Activated CD8-positive, alpha-beta T cell treated with anti-CD3 and anti-CD28 coated beads, Interleukin-2, amount 10 ng/mL, durations not matched to agents 7 days and 5 days (primary cell): ENCODE results near the gene MIF4GD. TPM values are rescaled to one million over a fixed set of nuclear protein-coding genes. Genes with fewer than 3 reads are reported as not detected.
"Not testable (repeated sequence)": the region's sequence is repeated elsewhere in the genome, so short reads cannot be mapped to it uniquely, and the experiment has no call there.

Experiments used
- ATAC-seq: fragments of 150-1000 bp; cut with Tn5 transposase; one replicate; pipeline ENCODE4 v1.10.0; 2021; ENCODE audit warnings: moderate library complexity
- CTCF ChIA-PET: fragments of 350-600 bp; sonication (Branson Sonifier 250); formaldehyde crosslinking; loops from one replicate; lab custom pipeline; 2021; ENCODE audit warnings: antibody characterized with exemption; lab: Charles Lee
- POLR2A ChIA-PET: fragments of 350-600 bp; sonication (Branson Sonifier 250); formaldehyde crosslinking; loops from one replicate; lab custom pipeline; 2021; ENCODE audit warnings: antibody characterized with exemption; lab: Charles Lee
- DNase-seq: peaks from one replicate; pipeline ENCODE4 v3.0.0-alpha.2; 2020
- H3K27ac Mint-ChIP-seq: one replicate; pipeline ENCODE4 v1.8.0; 2021; ENCODE audit warnings: mild to moderate bottlenecking, mixed read lengths
- H3K27me3 Mint-ChIP-seq: one replicate; pipeline ENCODE4 v1.8.0; 2021; ENCODE audit warnings: low read depth, mixed read lengths
- H3K36me3 Mint-ChIP-seq: one replicate; pipeline ENCODE4 v1.8.0; 2021; ENCODE audit warnings: low read depth, mixed read lengths
- H3K4me1 Mint-ChIP-seq: one replicate; pipeline ENCODE4 v1.8.0; 2021; ENCODE audit warnings: low read depth, mixed read lengths
- H3K4me3 Mint-ChIP-seq: one replicate; pipeline ENCODE4 v1.8.0; 2021; ENCODE audit warnings: mild to moderate bottlenecking, mixed read lengths
- H3K9me3 Mint-ChIP-seq: one replicate; pipeline ENCODE4 v1.8.0; 2022; ENCODE audit warnings: mixed read lengths; ENCODE audit not compliant: insufficient read depth
- total RNA-seq, 2 experiments: library from RNA; stranded (reverse); gene quantifications; one replicate each; pipeline ENCODE4 v1.2.3, GENCODE V29; 2021

The MIF4GD gene
- total RNA-seq, 2 experiments from 2014 or later: 52.1 to 56.3 TPM

DNA sequence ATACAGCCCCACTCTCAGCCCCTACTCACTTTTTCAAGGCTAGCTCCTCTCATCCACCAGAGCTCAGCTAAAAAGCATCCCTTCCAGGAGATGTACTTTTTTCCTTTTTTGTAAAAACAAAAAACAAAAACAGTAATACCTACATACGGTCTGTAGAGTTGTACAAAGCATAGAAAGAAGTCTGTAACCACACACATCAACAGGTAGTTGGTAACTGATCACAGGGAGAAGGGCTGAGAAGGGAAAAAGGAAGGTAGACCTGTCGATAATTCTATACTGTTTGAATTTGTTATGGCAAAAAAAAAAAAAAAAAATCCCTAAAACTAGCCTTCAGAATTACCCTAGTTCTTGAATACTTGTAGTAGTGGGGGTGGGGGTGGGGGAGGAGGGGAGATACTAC lies 17.3 kb upstream of the MIF4GD start:
- H3K36me3 Mint-ChIP-seq: peaks cover 31% of the 10 kb centered on the region
- H3K4me3 Mint-ChIP-seq: peak overlapping the region; percentile 97
- DNase-seq (no peak), ATAC-seq (no peak)
- peak overlapping the region; percentile 100 for H3K27ac Mint-ChIP-seq
- ChIA-PET CTCF (interaction anchor here (1.1 to 3.2 kb wide), 8 partner anchors 10 to 174 kb away, joined by 3 to 75 read pairs (median 8); partner anchors contain the start of gene MIF4GD), POLR2A (interaction anchor here (0.9 to 3.8 kb wide), 17 partner anchors 8 to 379 kb away, joined by 3 to 76 read pairs (median 6); partner anchors contain the start of genes GGA3, GRB2, MIF4GD and MRPS7)
- no peaks in the 10 kb centered on the region for H3K27me3 Mint-ChIP-seq
- H3K4me1 Mint-ChIP-seq: peaks cover 27% of the 10 kb centered on the region
- no peaks in the 10 kb centered on the region for H3K9me3 Mint-ChIP-seq

DNA sequence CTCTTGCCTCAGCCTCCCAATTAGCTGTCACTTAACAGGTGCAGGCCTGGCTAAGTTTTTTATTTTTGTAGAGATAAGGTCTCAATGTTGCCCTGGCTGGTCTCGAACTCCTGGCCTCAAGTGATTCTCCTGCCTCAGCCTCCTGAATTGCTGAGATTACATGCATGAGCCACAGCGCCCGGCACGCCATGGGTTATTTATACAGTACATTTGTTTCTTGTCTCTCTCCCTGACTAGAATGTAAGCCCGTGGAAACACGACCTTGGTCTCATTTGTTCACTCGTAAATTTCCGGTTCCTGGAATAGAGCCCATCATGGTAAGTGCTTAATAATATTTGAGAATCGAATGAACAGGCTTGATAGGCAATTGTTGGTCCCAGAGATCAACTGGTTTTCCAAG lies 16.2 kb upstream of the MIF4GD start:
- Mint-ChIP-seq H3K27me3 (no peaks in the 10 kb centered on the region), H3K27ac (no peak overlapping the region), H3K36me3 (peaks cover 33% of the 10 kb centered on the region), H3K4me3 (peak overlapping the region; percentile 97), H3K4me1 (peaks cover 27% of the 10 kb centered on the region), H3K9me3 (no peaks in the 10 kb centered on the region)
- ATAC-seq (no peak), DNase-seq (no peak)
- ChIA-PET POLR2A (no interaction called here), CTCF (interaction anchor here (2.8 kb wide), 1 partner anchor 16 kb away, joined by 75 read pairs; the partner anchor contains the start of gene MIF4GD)

DNA sequence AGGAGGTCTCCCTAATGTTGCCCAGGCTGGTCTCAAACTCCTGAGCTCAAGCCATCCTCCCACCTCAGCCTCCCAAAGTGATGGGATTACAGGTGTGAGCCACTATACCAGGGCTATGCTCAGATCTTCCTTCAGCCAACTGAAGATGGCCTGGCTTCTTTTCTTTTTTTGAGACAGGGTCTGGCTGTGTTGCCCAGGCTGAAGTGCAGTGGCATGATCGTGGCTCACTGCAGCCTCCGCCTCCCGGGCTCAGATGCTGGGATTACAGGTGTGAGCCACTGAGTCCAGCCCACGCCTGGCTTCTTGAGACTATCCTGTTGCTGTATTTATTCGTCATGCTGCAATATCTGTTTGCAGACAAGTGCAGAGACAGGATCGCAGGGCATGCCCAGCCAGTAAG lies 14.1 kb upstream of the MIF4GD start:
- peaks cover 22% of the 10 kb centered on the region for H3K4me1 Mint-ChIP-seq
- no peak overlapping the region for H3K4me3 Mint-ChIP-seq
- H3K36me3 Mint-ChIP-seq: peaks cover 40% of the 10 kb centered on the region
- H3K9me3 Mint-ChIP-seq: no peaks in the 10 kb centered on the region
- no peaks in the 10 kb centered on the region for H3K27me3 Mint-ChIP-seq
- ChIA-PET CTCF (interaction anchor here (1.3 to 2.1 kb wide), 3 partner anchors 12 to 127 kb away, joined by 5 to 11 read pairs (median 6); partner anchors contain the start of gene MIF4GD), POLR2A (interaction anchor here (0.9 to 1.8 kb wide), 2 partner anchors 11 to 14 kb away, joined by 3 to 8 read pairs; partner anchors contain the start of gene MIF4GD)
- ATAC-seq: no peak
- no peak for DNase-seq
- H3K27ac Mint-ChIP-seq: no peak overlapping the region

DNA sequence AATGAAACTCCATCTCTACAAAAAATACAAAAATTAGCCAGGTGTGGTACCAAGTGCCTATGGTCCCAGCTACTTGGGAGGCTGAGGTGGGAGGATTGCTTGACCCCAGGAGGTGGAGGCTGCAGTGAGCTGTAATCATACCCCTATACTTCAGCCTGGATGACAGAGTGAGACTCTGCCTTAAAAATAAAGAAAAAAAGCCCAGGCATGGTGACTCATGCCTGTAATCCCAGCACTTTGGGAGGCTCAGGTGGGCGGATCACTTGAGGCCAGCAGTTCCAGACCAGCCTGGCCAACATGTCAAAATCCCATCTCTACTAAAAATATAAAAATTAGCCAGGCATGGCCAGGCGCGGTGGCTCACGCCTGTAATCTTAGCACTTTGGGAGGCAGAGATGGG lies 9.2 kb upstream of the MIF4GD start:
- not testable (repeated sequence) for H3K4me1 Mint-ChIP-seq, DNase-seq, H3K9me3 Mint-ChIP-seq, ATAC-seq, H3K27me3 Mint-ChIP-seq, H3K4me3 Mint-ChIP-seq, H3K27ac Mint-ChIP-seq
- peaks cover 29% of the 10 kb centered on the region for H3K36me3 Mint-ChIP-seq
- CTCF ChIA-PET: interaction anchor here (1.5 kb wide), 1 partner anchor 9 kb away, joined by 5 read pairs; the partner anchor contains the start of gene MIF4GD
- POLR2A ChIA-PET: interaction anchor here (1.3 kb wide), 1 partner anchor 9 kb away, joined by 5 read pairs; the partner anchor contains the start of gene SLC25A19

DNA sequence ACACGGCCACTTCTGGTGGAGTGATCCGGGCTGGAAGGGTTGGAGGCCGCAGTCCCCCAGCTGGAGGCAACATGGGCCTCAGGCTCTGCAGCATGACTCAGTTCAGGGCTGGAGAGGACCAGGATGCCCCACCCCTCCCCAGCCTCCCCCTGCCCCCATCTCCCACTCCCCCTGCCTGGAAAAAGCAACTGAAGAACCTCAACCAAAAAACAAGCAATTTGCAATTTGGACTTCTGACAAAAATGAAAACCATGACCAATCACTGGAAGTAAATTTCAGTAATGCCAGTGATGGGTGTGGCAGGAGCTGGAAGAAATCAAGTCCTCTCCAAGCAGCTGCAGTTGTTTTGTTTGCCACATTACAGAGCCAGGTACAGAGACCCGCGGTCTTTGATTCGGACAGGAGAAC lies 6.6 kb upstream of the MIF4GD start:
- Mint-ChIP-seq H3K27ac (no peak overlapping the region), H3K27me3 (no peaks in the 10 kb centered on the region), H3K9me3 (no peaks in the 10 kb centered on the region), H3K36me3 (peaks cover 34% of the 10 kb centered on the region), H3K4me1 (peaks cover 14% of the 10 kb centered on the region), H3K4me3 (no peak overlapping the region)
- no peak for DNase-seq
- CTCF ChIA-PET: interaction anchor here (2.0 kb wide), 1 partner anchor 12 kb away, joined by 6 read pairs; the partner anchor contains the start of gene SLC25A19
- no peak for ATAC-seq
- POLR2A ChIA-PET: interaction anchor here (0.8 to 0.9 kb wide), 2 partner anchors 11 to 16 kb away, joined by 3 read pairs; partner anchors contain the start of genes MRPS7 and SLC25A19

- no peak for DNase-seq
- peaks cover 28% of the 10 kb centered on the region for H3K36me3 Mint-ChIP-seq
- ChIA-PET CTCF (interaction anchor here (0.6 to 6.0 kb wide), 4 partner anchors 13 to 138 kb away, joined by 3 to 98 read pairs (median 5); partner anchors contain the start of genes GGA3, MRPS7 and SLC25A19), POLR2A (interaction anchor here (0.6 to 6.9 kb wide), 4 partner anchors 11 to 31 kb away, joined by 3 to 76 read pairs (median 3); partner anchors contain the start of genes MRPS7 and SLC25A19)
- peak overlapping the region; percentile 63 for H3K27ac Mint-ChIP-seq
- no peak overlapping the region for H3K4me3 Mint-ChIP-seq
- no peaks in the 10 kb centered on the region for H3K27me3 Mint-ChIP-seq
- peaks cover 31% of the 10 kb centered on the region for H3K4me1 Mint-ChIP-seq
- no peak for ATAC-seq
- no peaks in the 10 kb centered on the region for H3K9me3 Mint-ChIP-seq
These were observed 3.1 kb upstream of the MIF4GD start for GRCh38 chr17:75273977-75274708.

- POLR2A ChIA-PET: interaction anchor here (1.4 to 6.9 kb wide), 4 partner anchors 12 to 90 kb away, joined by 3 to 112 read pairs (median 42); partner anchors contain the start of genes GGA3, MRPS7, SLC25A19 and SUMO2
- H3K36me3 Mint-ChIP-seq: peaks cover 26% of the 10 kb centered on the region
- peak overlapping the region; percentile 81 for H3K4me3 Mint-ChIP-seq
- no peaks in the 10 kb centered on the region for H3K9me3 Mint-ChIP-seq
- ATAC-seq (no peak), DNase-seq (no peak)
- H3K27me3 Mint-ChIP-seq: no peaks in the 10 kb centered on the region
- CTCF ChIA-PET: interaction anchor here (0.9 to 6.0 kb wide), 6 partner anchors 12 to 139 kb away, joined by 3 to 98 read pairs (median 8); partner anchors contain the start of genes GGA3, MRPS7 and SLC25A19
- H3K4me1 Mint-ChIP-seq: peaks cover 35% of the 10 kb centered on the region
- peak overlapping the region; percentile 72 for H3K27ac Mint-ChIP-seq
These were observed 1.8 kb upstream of the MIF4GD start for GRCh38 chr17:75272848-75273184.

DNA sequence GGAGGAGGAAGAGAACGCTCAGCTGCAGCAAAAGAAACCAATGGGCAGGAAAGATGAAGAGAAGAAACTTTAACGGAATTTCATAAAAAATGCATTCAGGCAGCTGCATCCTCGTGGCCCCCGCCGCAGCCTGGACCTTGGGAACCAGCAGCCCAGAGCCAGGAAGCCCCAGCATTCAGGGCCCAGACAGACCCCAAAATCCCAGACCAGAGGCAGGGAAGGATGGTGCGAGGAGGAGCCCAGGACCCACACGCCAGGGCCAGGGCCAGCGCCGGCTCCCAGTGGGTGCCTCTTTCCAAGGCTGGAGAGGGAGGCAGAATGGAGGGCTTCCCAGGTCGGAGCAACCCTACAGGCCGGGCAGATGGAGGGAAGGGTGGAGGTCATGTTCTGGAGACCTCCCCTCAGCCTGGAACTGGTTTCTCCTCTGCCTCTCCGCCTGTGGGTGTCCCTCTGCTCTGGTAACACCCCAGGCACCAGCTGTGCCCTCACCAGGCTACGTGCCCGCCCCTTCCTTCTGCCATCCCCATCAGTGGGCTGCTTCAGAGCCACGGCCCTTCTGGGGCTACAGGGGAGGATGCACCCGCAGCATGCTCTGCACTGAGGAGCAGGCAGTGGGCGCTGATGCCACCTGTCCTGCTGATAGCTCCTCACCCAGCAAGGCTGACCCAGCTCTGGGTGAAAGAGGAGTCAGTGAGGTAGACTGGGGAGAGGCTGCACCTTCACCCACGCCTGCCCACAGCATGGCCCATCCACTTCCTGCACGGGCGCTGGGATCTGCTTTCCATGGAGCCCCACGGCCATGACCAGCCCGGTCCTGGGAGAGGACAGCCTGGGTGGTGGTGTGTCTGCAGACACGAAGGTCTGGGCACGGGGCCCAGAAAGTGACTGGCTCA lies 1.2 kb upstream of the MIF4GD start:
- Mint-ChIP-seq H3K4me1 (peaks cover 36% of the 10 kb centered on the region), H3K9me3 (no peaks in the 10 kb centered on the region), H3K4me3 (peak overlapping the region; percentile 81), H3K36me3 (peaks cover 23% of the 10 kb centered on the region), H3K27ac (peak overlapping the region; percentile 86), H3K27me3 (no peaks in the 10 kb centered on the region)
- DNase-seq (no peak), ATAC-seq (no peak)
- CTCF ChIA-PET: interaction anchor here (0.8 to 6.0 kb wide), 15 partner anchors 11 to 184 kb away, joined by 3 to 98 read pairs (median 8); partner anchors contain the start of genes GGA3, GRB2, MRPS7 and SLC25A19
- POLR2A ChIA-PET: interaction anchor here (1.6 to 6.9 kb wide), 5 partner anchors 11 to 140 kb away, joined by 7 to 112 read pairs (median 9); partner anchors contain the start of genes GGA3, MRPS7, SLC25A19 and SUMO2

DNA sequence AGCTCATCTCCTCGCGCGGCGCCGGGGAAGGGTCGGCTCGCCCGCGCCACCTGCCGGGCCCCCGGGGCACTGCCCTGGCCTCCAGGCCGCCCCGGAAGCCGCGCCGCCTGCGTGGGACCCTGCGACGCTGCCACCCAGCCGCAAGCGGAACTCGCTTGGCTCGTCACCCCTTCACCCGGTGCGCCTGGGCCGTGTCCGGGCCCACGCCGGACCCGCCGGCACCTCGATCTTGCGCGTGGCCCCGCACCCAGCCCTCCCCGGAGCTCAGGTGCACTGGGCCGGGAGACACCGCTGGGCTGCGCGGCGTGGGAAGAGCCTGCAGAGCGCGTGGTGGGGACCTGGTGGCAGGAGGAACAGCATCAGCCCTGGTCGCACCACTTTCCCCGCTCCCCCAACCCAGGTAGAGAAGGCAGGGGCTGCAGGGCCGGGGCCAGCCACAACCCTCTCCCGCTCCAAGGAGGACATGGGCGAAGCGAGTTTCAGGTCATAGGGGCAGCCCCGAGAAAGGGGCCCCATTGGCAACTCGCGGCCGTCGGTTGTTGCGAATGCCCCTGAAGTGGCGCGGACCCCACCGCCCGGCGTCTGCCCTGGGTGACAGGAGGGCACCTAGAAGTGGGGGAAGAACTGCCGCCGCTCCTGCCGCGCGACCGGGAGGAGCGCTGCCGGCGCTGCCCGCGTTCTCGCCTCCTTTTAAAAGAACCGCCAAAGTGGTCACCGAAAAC lies 363 bp upstream of the MIF4GD start:
- H3K36me3 Mint-ChIP-seq: peaks cover 28% of the 10 kb centered on the region
- peak overlapping the region; percentile 81 for H3K4me3 Mint-ChIP-seq
- ChIA-PET POLR2A (interaction anchor here (0.6 to 6.9 kb wide), 22 partner anchors 10 to 418 kb away, joined by 3 to 112 read pairs (median 4); partner anchors contain the start of genes GGA3, GRB2, JPT1 and MRPS7), CTCF (interaction anchor here (0.6 to 6.0 kb wide), 51 partner anchors 8 to 556 kb away, joined by 3 to 98 read pairs (median 4); partner anchors contain the start of genes GGA3, GRB2, MRPS7 and MYO15B)
- peak; percentile 85 for ATAC-seq
- H3K27me3 Mint-ChIP-seq: no peaks in the 10 kb centered on the region
- DNase-seq: peak; percentile 89
- H3K9me3 Mint-ChIP-seq: no peaks in the 10 kb centered on the region
- H3K4me1 Mint-ChIP-seq: peaks cover 36% of the 10 kb centered on the region
- peak overlapping the region; percentile 86 for H3K27ac Mint-ChIP-seq
